ENCODE results near the gene MEIS2.
A peak's percentile ranks its signal among the peaks of the same experiment; 100 is the strongest.

The MEIS2 gene

GRCh38 chr15:37100109-37100965 is at the start of gene MEIS2:
TSS of gene MEIS2 (minus strand) at chr15:37100549. CDS start at chr15:37099466, 1,083 bp downstream.
- peak; percentile 78 for DNase-seq (ENCODE audit: insufficient read length, low spot score)
- FAIRE-seq = no peak

GRCh38 chr15:37149146-37149545 is 48.8 kb upstream of the MEIS2 start:
- FAIRE-seq (no peak), DNase-seq (ENCODE audit: insufficient read length, low spot score) (no peak)

GRCh38 chr15:37148714-37149113 is 48.4 kb upstream of the MEIS2 start:
- FAIRE-seq (no peak), DNase-seq (ENCODE audit: insufficient read length, low spot score) (no peak)

- FAIRE-seq = no peak
- DNase-seq (ENCODE audit: insufficient read length, low spot score) = no peak
These were observed 43.0 kb upstream of the MEIS2 start for GRCh38 chr15:37143351-37143750.

GRCh38 chr15:37142371-37142770 is 42.0 kb upstream of the MEIS2 start:
- no peak for DNase-seq (ENCODE audit: insufficient read length, low spot score)
- no peak for FAIRE-seq

GRCh38 chr15:37140531-37141058 is 40.2 kb upstream of the MEIS2 start:
- DNase-seq (ENCODE audit: insufficient read length, low spot score) = no peak
- FAIRE-seq = no peak

GRCh38 chr15:37138591-37139215 is 38.4 kb upstream of the MEIS2 start:
- no peak for FAIRE-seq

GRCh38 chr15:37137221-37137620 is 36.9 kb upstream of the MEIS2 start:
- FAIRE-seq (no peak), DNase-seq (ENCODE audit: insufficient read length, low spot score) (no peak)

More at GRCh38 chr15:37138591-37139215, 38.4 kb upstream of the MEIS2 start:
- DNase-seq (ENCODE audit: insufficient read length, low spot score) = no peak

- no peak for DNase-seq (ENCODE audit: insufficient read length, low spot score)
- no peak for FAIRE-seq
These were observed 36.3 kb upstream of the MEIS2 start for GRCh38 chr15:37136666-37137065.

GRCh38 chr15:37135225-37135624 is 34.9 kb upstream of the MEIS2 start:
- DNase-seq (ENCODE audit: insufficient read length, low spot score) (peak; percentile 8), FAIRE-seq (no peak)

- DNase-seq (ENCODE audit: insufficient read length, low spot score) (no peak), FAIRE-seq (no peak)
These were observed 34.4 kb upstream of the MEIS2 start for GRCh38 chr15:37134699-37135131.

- no peak for FAIRE-seq
- DNase-seq (ENCODE audit: insufficient read length, low spot score) = no peak
These were observed 33.9 kb upstream of the MEIS2 start for GRCh38 chr15:37134244-37134643.

- DNase-seq (ENCODE audit: insufficient read length, low spot score) (no peak), FAIRE-seq (no peak)
These were observed 33.3 kb upstream of the MEIS2 start for GRCh38 chr15:37133602-37134001.

GRCh38 chr15:37132826-37133417 is 32.6 kb upstream of the MEIS2 start:
- no peak for DNase-seq (ENCODE audit: insufficient read length, low spot score)
- no peak for FAIRE-seq

- DNase-seq (ENCODE audit: insufficient read length, low spot score) = no peak
- FAIRE-seq = no peak
These were observed 31.3 kb upstream of the MEIS2 start for GRCh38 chr15:37131621-37132020.

- DNase-seq (ENCODE audit: insufficient read length, low spot score) (no peak), FAIRE-seq (no peak)
These were observed 30.0 kb upstream of the MEIS2 start for GRCh38 chr15:37130356-37130755.

- no peak for FAIRE-seq
These were observed 24.8 kb upstream of the MEIS2 start for GRCh38 chr15:37125143-37125542.

GRCh38 chr15:37124331-37124730 is 24.0 kb upstream of the MEIS2 start:
- FAIRE-seq (no peak), DNase-seq (ENCODE audit: insufficient read length, low spot score) (no peak)

More at GRCh38 chr15:37125143-37125542, 24.8 kb upstream of the MEIS2 start:
- no peak for DNase-seq (ENCODE audit: insufficient read length, low spot score)

- no peak for DNase-seq (ENCODE audit: insufficient read length, low spot score)
- no peak for FAIRE-seq
These were observed 22.4 kb upstream of the MEIS2 start for GRCh38 chr15:37122703-37123102.

GRCh38 chr15:37121492-37121891 is 21.1 kb upstream of the MEIS2 start:
- FAIRE-seq (no peak), DNase-seq (ENCODE audit: insufficient read length, low spot score) (no peak)

GRCh38 chr15:37117030-37117429 is 16.7 kb upstream of the MEIS2 start:
- FAIRE-seq (no peak), DNase-seq (ENCODE audit: insufficient read length, low spot score) (no peak)
